WTC11 (cell line): ENCODE measurements around the gene MYO18A. TPM values are rescaled to one million over a fixed set of nuclear protein-coding genes. Genes with fewer than 3 reads are reported as not detected.

Experiments
- ATAC-seq: fragments of 200-7000 bp; cut with Tn5 transposase; 2 replicates; pipeline ENCODE4 v1.10.0; 2021; ENCODE audit warnings: mild to moderate bottlenecking, moderate library complexity
- CTCF ChIA-PET: fragments of 300-600 bp; sonication (Branson Sonifier 250); formaldehyde crosslinking; loops from one replicate; lab custom pipeline; 2021; ENCODE audit warnings: antibody characterized with exemption; lab: Charles Lee
- POLR2A ChIA-PET: fragments of 350-600 bp; sonication (Branson Sonifier 250); formaldehyde crosslinking; loops from one replicate; lab custom pipeline; 2021; ENCODE audit warnings: antibody characterized with exemption; lab: Charles Lee
- DNase-seq: peaks from one replicate; pipeline ENCODE4 v3.0.0; 2021; ENCODE audit warnings: low spot score
- H3K27ac Mint-ChIP-seq: 2 replicates; pipeline ENCODE4 v1.8.0; 2021; ENCODE audit warnings: mixed read lengths
- H3K27me3 Mint-ChIP-seq: 2 replicates; pipeline ENCODE4 v1.8.0; 2021; ENCODE audit warnings: low read depth, mild to moderate bottlenecking, moderate library complexity, mixed read lengths
- H3K36me3 Mint-ChIP-seq: 2 replicates; pipeline ENCODE4 v1.8.0; 2021; ENCODE audit warnings: mixed read lengths
- H3K4me1 Mint-ChIP-seq: 2 replicates; pipeline ENCODE4 v1.8.0; 2022; ENCODE audit warnings: mixed read lengths
- H3K4me3 Mint-ChIP-seq: 2 replicates; pipeline ENCODE4 v1.8.0; 2021; ENCODE audit warnings: mild to moderate bottlenecking, moderate library complexity, mixed read lengths
- H3K9me3 Mint-ChIP-seq: 2 replicates; pipeline ENCODE4 v1.8.0; 2021; ENCODE audit warnings: mixed read lengths
- ATF1 ChIP-seq: sonication (generic); formaldehyde crosslinking; IDR thresholded peaks from 2 replicates; pipeline ENCODE4 v1.8.1; 2023; ENCODE audit warnings: mild to moderate bottlenecking, moderate library complexity, missing genetic modification reagents
- GABPB1 ChIP-seq: sonication (generic); formaldehyde crosslinking; IDR thresholded peaks from 2 replicates; pipeline ENCODE4 v1.8.1; 2023; ENCODE audit warnings: mild to moderate bottlenecking, missing genetic modification reagents
- GRHL2 ChIP-seq: fragments of 250-450 bp; sonication (Bioruptor Pico); IDR thresholded peaks from 2 replicates; pipeline ENCODE4 v1.8.0; 2022; ENCODE audit warnings: mild to moderate bottlenecking, moderate library complexity; ENCODE audit not compliant: insufficient replicate concordance, severe bottlenecking
- HMGA2 ChIP-seq: fragments of 250-450 bp; sonication (Bioruptor Pico); IDR thresholded peaks from 2 replicates; pipeline ENCODE4 v1.4.0; 2021; ENCODE audit warnings: mild to moderate bottlenecking, moderate library complexity
- MXD4 ChIP-seq: fragments of 250-450 bp; sonication (Bioruptor Pico); IDR thresholded peaks from 2 replicates; pipeline ENCODE4 v1.8.0; 2021; ENCODE audit warnings: mild to moderate bottlenecking, moderate library complexity, borderline replicate concordance
- OVOL2 ChIP-seq: fragments of 250-450 bp; sonication (Bioruptor Pico); IDR thresholded peaks from 2 replicates; pipeline ENCODE4 v1.9.0; 2021; ENCODE audit warnings: mild to moderate bottlenecking, borderline replicate concordance
- TCF7 ChIP-seq: sonication (generic); formaldehyde crosslinking; IDR thresholded peaks from 2 replicates; pipeline ENCODE4 v1.8.0; 2022; ENCODE audit warnings: mild to moderate bottlenecking, low read depth, missing genetic modification reagents, moderate library complexity
- ZNF232 ChIP-seq: sonication (generic); formaldehyde crosslinking; IDR thresholded peaks from 2 replicates; pipeline ENCODE4 v1.8.0; 2022; ENCODE audit warnings: mild to moderate bottlenecking, missing genetic modification reagents
- ZNF317 ChIP-seq: sonication (generic); formaldehyde crosslinking; IDR thresholded peaks from 2 replicates; pipeline ENCODE4 v1.8.1; 2023; ENCODE audit warnings: low read depth, mild to moderate bottlenecking, moderate library complexity, missing genetic modification reagents, borderline replicate concordance
- ZNF416 ChIP-seq: fragments of 250-450 bp; sonication (Bioruptor Pico); IDR thresholded peaks from 2 replicates; pipeline ENCODE4 v1.9.0; 2021; ENCODE audit warnings: mild to moderate bottlenecking, inconsistent platforms
- total RNA-seq: library from RNA; stranded (reverse); gene quantifications from 3 replicates; pipeline ENCODE4 v1.2.3, GENCODE V29; 2021
- TF ChIP-seq, protein P1 (sequence below): sonication (generic); formaldehyde crosslinking; conservative IDR thresholded peaks from 2 replicates; pipeline ENCODE4 v1.8.1; 2022; ENCODE audit warnings: mild to moderate bottlenecking, missing genetic modification reagents
- TF ChIP-seq, protein P2 (sequence below): sonication (generic); formaldehyde crosslinking; conservative IDR thresholded peaks from 2 replicates; pipeline ENCODE4 v1.8.1; 2023; ENCODE audit warnings: mild to moderate bottlenecking, low read depth, missing genetic modification reagents, moderate library complexity
- TF ChIP-seq, protein P3 (sequence below): fragments of 250-450 bp; sonication (Bioruptor Pico); IDR thresholded peaks from 2 replicates; pipeline ENCODE4 v1.8.0; 2021; ENCODE audit warnings: mild to moderate bottlenecking
- TF ChIP-seq, protein P4 (sequence below): fragments of 250-450 bp; sonication (Bioruptor Pico); IDR thresholded peaks from 2 replicates; pipeline ENCODE4 v1.9.0; 2021; ENCODE audit warnings: moderate library complexity, mild to moderate bottlenecking, inconsistent platforms, borderline replicate concordance
- TF ChIP-seq, protein P5 (sequence below): fragments of 250-450 bp; sonication (Bioruptor Pico); IDR thresholded peaks from 2 replicates; pipeline ENCODE4 v1.9.0; 2021; ENCODE audit warnings: mild to moderate bottlenecking
- TF ChIP-seq, protein P6 (sequence below): sonication (generic); formaldehyde crosslinking; IDR thresholded peaks from 2 replicates; pipeline ENCODE4 v1.8.0; 2023; ENCODE audit warnings: mild to moderate bottlenecking, missing genetic modification reagents
- TF ChIP-seq, protein P7 (sequence below): sonication (generic); formaldehyde crosslinking; IDR thresholded peaks from 2 replicates; pipeline ENCODE4 v1.8.1; 2023; ENCODE audit warnings: mild to moderate bottlenecking, missing genetic modification reagents, moderate library complexity
- TF ChIP-seq, protein P8 (sequence below): sonication (generic); formaldehyde crosslinking; IDR thresholded peaks from 2 replicates; pipeline ENCODE4 v1.8.1; 2022; ENCODE audit warnings: mild to moderate bottlenecking, moderate library complexity, missing genetic modification reagents
- TF ChIP-seq, protein P9 (sequence below): sonication (generic); formaldehyde crosslinking; IDR thresholded peaks from 2 replicates; pipeline ENCODE4 v1.8.1; 2023; ENCODE audit warnings: mild to moderate bottlenecking, missing genetic modification reagents, borderline replicate concordance

Gene MYO18A
- total RNA-seq, 1 experiment from 2014 or later: 54.9 TPM

DNA sequence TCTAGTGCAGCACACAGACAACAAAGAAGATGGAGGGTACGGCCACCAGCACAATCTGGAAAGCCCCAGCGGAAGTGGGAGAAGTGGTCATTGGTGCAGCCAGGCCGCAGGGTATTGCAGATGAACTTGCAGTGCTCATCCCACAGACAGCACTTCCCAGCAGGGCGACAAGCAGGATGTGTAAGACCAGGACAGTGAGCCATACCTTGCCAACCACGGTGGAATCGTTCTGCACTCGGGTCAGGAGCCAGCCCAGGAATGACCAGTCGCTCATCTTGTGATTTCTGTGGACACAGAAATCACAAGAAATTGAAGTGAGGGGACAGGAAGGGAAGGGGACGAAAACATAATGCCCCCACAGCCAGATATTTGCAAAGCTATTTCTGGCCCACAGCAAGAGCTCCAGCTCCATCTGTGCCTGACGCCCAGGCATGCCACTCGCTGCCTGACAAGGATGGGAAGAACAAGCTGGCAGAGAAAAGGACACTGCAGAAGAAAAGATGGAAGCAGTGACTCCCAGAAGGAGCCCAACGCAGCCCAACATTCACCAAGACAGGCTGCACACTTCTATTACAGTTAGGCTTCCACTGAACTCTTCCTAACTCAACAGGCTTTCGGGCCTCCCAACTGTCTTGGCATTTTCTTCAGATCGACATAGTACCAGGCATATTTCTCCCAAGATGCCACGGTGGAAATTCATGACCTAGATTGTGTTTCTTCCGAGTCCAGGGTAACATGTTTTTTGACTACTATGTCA is 17.5 kb upstream of the MYO18A start:
- H3K9me3 Mint-ChIP-seq: no peaks in the 10 kb centered on the region
- no peak for TF ChIP-seq ZNF232
- no peak for TF ChIP-seq OVOL2
- TF ChIP-seq ZNF317 (CRISPR knock-in tag): no peak
- no peak for TF ChIP-seq MXD4
- TF ChIP-seq, protein P1, sequence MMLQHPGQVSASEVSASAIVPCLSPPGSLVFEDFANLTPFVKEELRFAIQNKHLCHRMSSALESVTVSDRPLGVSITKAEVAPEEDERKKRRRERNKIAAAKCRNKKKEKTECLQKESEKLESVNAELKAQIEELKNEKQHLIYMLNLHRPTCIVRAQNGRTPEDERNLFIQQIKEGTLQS (CRISPR knock-in tag): no peak
- no peak for TF ChIP-seq TCF7 (CRISPR knock-in tag)
- TF ChIP-seq, protein P2, sequence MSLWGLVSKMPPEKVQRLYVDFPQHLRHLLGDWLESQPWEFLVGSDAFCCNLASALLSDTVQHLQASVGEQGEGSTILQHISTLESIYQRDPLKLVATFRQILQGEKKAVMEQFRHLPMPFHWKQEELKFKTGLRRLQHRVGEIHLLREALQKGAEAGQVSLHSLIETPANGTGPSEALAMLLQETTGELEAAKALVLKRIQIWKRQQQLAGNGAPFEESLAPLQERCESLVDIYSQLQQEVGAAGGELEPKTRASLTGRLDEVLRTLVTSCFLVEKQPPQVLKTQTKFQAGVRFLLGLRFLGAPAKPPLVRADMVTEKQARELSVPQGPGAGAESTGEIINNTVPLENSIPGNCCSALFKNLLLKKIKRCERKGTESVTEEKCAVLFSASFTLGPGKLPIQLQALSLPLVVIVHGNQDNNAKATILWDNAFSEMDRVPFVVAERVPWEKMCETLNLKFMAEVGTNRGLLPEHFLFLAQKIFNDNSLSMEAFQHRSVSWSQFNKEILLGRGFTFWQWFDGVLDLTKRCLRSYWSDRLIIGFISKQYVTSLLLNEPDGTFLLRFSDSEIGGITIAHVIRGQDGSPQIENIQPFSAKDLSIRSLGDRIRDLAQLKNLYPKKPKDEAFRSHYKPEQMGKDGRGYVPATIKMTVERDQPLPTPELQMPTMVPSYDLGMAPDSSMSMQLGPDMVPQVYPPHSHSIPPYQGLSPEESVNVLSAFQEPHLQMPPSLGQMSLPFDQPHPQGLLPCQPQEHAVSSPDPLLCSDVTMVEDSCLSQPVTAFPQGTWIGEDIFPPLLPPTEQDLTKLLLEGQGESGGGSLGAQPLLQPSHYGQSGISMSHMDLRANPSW (CRISPR knock-in tag): no peak
- no peak for TF ChIP-seq HMGA2 (CRISPR knock-in tag)
- TF ChIP-seq, protein P3, sequence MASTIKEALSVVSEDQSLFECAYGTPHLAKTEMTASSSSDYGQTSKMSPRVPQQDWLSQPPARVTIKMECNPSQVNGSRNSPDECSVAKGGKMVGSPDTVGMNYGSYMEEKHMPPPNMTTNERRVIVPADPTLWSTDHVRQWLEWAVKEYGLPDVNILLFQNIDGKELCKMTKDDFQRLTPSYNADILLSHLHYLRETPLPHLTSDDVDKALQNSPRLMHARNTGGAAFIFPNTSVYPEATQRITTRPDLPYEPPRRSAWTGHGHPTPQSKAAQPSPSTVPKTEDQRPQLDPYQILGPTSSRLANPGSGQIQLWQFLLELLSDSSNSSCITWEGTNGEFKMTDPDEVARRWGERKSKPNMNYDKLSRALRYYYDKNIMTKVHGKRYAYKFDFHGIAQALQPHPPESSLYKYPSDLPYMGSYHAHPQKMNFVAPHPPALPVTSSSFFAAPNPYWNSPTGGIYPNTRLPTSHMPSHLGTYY (CRISPR knock-in tag): no peak
- TF ChIP-seq, protein P4, sequence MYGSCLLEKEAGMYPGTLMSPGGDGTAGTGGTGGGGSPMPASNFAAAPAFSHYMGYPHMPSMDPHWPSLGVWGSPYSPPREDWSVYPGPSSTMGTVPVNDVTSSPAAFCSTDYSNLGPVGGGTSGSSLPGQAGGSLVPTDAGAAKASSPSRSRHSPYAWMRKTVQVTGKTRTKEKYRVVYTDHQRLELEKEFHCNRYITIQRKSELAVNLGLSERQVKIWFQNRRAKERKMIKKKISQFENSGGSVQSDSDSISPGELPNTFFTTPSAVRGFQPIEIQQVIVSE: no peak
- TF ChIP-seq ATF1 (CRISPR knock-in tag): no peak
- TF ChIP-seq, protein P5, sequence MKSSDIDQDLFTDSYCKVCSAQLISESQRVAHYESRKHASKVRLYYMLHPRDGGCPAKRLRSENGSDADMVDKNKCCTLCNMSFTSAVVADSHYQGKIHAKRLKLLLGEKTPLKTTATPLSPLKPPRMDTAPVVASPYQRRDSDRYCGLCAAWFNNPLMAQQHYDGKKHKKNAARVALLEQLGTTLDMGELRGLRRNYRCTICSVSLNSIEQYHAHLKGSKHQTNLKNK (CRISPR knock-in tag): no peak
- TF ChIP-seq GABPB1 (CRISPR knock-in tag): no peak
- TF ChIP-seq, protein P6, sequence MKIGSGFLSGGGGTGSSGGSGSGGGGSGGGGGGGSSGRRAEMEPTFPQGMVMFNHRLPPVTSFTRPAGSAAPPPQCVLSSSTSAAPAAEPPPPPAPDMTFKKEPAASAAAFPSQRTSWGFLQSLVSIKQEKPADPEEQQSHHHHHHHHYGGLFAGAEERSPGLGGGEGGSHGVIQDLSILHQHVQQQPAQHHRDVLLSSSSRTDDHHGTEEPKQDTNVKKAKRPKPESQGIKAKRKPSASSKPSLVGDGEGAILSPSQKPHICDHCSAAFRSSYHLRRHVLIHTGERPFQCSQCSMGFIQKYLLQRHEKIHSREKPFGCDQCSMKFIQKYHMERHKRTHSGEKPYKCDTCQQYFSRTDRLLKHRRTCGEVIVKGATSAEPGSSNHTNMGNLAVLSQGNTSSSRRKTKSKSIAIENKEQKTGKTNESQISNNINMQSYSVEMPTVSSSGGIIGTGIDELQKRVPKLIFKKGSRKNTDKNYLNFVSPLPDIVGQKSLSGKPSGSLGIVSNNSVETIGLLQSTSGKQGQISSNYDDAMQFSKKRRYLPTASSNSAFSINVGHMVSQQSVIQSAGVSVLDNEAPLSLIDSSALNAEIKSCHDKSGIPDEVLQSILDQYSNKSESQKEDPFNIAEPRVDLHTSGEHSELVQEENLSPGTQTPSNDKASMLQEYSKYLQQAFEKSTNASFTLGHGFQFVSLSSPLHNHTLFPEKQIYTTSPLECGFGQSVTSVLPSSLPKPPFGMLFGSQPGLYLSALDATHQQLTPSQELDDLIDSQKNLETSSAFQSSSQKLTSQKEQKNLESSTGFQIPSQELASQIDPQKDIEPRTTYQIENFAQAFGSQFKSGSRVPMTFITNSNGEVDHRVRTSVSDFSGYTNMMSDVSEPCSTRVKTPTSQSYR (CRISPR knock-in tag): no peak
- TF ChIP-seq GRHL2 (CRISPR knock-in tag): no peak
- TF ChIP-seq ZNF416 (CRISPR knock-in tag): no peak
- TF ChIP-seq, protein P7, sequence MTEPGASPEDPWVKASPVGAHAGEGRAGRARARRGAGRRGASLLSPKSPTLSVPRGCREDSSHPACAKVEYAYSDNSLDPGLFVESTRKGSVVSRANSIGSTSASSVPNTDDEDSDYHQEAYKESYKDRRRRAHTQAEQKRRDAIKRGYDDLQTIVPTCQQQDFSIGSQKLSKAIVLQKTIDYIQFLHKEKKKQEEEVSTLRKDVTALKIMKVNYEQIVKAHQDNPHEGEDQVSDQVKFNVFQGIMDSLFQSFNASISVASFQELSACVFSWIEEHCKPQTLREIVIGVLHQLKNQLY (CRISPR knock-in tag): no peak
- TF ChIP-seq, protein P8, sequence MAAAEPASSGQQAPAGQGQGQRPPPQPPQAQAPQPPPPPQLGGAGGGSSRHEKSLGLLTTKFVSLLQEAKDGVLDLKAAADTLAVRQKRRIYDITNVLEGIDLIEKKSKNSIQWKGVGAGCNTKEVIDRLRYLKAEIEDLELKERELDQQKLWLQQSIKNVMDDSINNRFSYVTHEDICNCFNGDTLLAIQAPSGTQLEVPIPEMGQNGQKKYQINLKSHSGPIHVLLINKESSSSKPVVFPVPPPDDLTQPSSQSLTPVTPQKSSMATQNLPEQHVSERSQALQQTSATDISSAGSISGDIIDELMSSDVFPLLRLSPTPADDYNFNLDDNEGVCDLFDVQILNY: no peak
- TF ChIP-seq, protein P9, sequence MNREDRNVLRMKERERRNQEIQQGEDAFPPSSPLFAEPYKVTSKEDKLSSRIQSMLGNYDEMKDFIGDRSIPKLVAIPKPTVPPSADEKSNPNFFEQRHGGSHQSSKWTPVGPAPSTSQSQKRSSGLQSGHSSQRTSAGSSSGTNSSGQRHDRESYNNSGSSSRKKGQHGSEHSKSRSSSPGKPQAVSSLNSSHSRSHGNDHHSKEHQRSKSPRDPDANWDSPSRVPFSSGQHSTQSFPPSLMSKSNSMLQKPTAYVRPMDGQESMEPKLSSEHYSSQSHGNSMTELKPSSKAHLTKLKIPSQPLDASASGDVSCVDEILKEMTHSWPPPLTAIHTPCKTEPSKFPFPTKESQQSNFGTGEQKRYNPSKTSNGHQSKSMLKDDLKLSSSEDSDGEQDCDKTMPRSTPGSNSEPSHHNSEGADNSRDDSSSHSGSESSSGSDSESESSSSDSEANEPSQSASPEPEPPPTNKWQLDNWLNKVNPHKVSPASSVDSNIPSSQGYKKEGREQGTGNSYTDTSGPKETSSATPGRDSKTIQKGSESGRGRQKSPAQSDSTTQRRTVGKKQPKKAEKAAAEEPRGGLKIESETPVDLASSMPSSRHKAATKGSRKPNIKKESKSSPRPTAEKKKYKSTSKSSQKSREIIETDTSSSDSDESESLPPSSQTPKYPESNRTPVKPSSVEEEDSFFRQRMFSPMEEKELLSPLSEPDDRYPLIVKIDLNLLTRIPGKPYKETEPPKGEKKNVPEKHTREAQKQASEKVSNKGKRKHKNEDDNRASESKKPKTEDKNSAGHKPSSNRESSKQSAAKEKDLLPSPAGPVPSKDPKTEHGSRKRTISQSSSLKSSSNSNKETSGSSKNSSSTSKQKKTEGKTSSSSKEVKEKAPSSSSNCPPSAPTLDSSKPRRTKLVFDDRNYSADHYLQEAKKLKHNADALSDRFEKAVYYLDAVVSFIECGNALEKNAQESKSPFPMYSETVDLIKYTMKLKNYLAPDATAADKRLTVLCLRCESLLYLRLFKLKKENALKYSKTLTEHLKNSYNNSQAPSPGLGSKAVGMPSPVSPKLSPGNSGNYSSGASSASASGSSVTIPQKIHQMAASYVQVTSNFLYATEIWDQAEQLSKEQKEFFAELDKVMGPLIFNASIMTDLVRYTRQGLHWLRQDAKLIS: no peak
- DNase-seq: no peak
- CTCF ChIA-PET: interaction anchor here (1.1 to 4.1 kb wide), 6 partner anchors 11 to 420 kb away, joined by 3 to 29 read pairs (median 10); partner anchors contain the start of gene MYO18A
- ATAC-seq: no peak
- peaks cover 6% of the 10 kb centered on the region; the same call in 1 of the 2 replicates for H3K4me1 Mint-ChIP-seq
- no peak overlapping the region for H3K27ac Mint-ChIP-seq
- POLR2A ChIA-PET: no interaction called here
- no peaks in the 10 kb centered on the region for H3K27me3 Mint-ChIP-seq
- H3K4me3 Mint-ChIP-seq: no peak overlapping the region
- no peaks in the 10 kb centered on the region for H3K36me3 Mint-ChIP-seq
